HepG2 (cell line): ENCODE results near the gene RSKR. TPM values are rescaled to one million over a fixed set of nuclear protein-coding genes. Genes with fewer than 3 reads are reported as not detected.

ENCODE experiments used
- ATAC-seq: fragments of 200-7000 bp; cut with Tn5 transposase; 3 replicates; pipeline ENCODE4 v1.9.1; 2020; ENCODE audit warnings: mild to moderate bottlenecking, moderate library complexity
- BruUV-seq: library from RNA; stranded (reverse); fragments of 400-500 nt; replicated peaks from 2 replicates; lab custom pipeline; 2021; lab: Mats Ljungman, UMichigan
- CTCF ChIA-PET: fragments of 300-600 bp; formaldehyde crosslinking; extraction: SDS; loops from one replicate; lab custom pipeline; 2021; ENCODE audit warnings: low total read pairs, inconsistent platforms, low intra/inter-chr PET ratio; lab: Yijun Ruan, JAX
- POLR2A ChIA-PET: fragments of 350-600 bp; sonication (Branson Sonifier 250); formaldehyde crosslinking; loops from one replicate; lab custom pipeline; 2020; ENCODE audit warnings: antibody characterized with exemption, inconsistent platforms; lab: Yijun Ruan, JAX
- DNase-seq: peaks from one replicate; pipeline ENCODE4 v3.0.0-alpha.2; 2015; ENCODE audit warnings: low spot score
- FAIRE-seq: peaks from 3 replicates; lab custom pipeline; 2011; peaks lifted over from hg19 to GRCh38; lab: Jason Lieb, UNC
- H2AFZ ChIP-seq: one replicate; pipeline ENCODE4 v1.6.1; 2011; ENCODE audit warnings: low read length, inconsistent platforms
- H3K27ac ChIP-seq: fragments of 300-600 bp; 3 replicates; pipeline ENCODE4 v1.8.0; 2011; ENCODE audit warnings: mixed run types, mild to moderate bottlenecking, mixed read lengths, low read length, inconsistent platforms; ENCODE audit not compliant: insufficient read depth; ENCODE audit errors: extremely low read length
- H3K27me3 ChIP-seq, 2 experiments: fragments of 200-600 bp in 1 of 2; 2 replicates in 1 of 2; 3 replicates in 1 of 2; pipeline versions ENCODE4 v1.6.0 to v1.8.0; 2011; ENCODE audit warnings: low read length in 2 of 2, mild to moderate bottlenecking in 2 of 2, moderate library complexity in 2 of 2, inconsistent platforms in 1 of 2; ENCODE audit not compliant: insufficient read depth in 2 of 2, control insufficient read depth in 1 of 2
- H3K36me3 ChIP-seq, 2 experiments: fragments of 200-600 bp in 1 of 2; replicated peaks in 1 of 2; 2 replicates in 1 of 2; 3 replicates in 1 of 2; pipeline versions ENCODE4 v1.5.1 to v1.8.0; 2011; ENCODE audit warnings: low read length in 2 of 2, inconsistent platforms in 1 of 2; ENCODE audit not compliant: insufficient read depth in 2 of 2, control insufficient read depth in 1 of 2
- H3K4me1 ChIP-seq: 2 replicates; pipeline ENCODE4 v1.5.1; 2012; ENCODE audit warnings: low read length, inconsistent platforms; ENCODE audit not compliant: insufficient read depth
- H3K4me2 ChIP-seq: 2 replicates; pipeline ENCODE4 v1.6.0; 2011; ENCODE audit warnings: low read depth, low read length, inconsistent platforms
- H3K4me3 ChIP-seq, 3 experiments: fragments of 200-600 bp in 1 of 3; sonication (generic), shearing (Covaris generic) in 1 of 3; replicated peaks in 1 of 3; 2 replicates each; pipeline ENCODE4 v1.5.1; 2011 to 2016; ENCODE audit warnings: low read length in 3 of 3, inconsistent platforms in 2 of 3, low read depth in 2 of 3, mild to moderate bottlenecking in 2 of 3, control low read depth in 1 of 3, mixed read lengths in 1 of 3; ENCODE audit not compliant: insufficient read depth in 1 of 3
- H3K79me2 ChIP-seq: one replicate; pipeline ENCODE4 v1.6.1; 2011; ENCODE audit warnings: low read length, inconsistent platforms; ENCODE audit not compliant: insufficient read depth
- H3K9ac ChIP-seq: 2 replicates; pipeline ENCODE4 v1.6.0; 2011; ENCODE audit warnings: mild to moderate bottlenecking, low read depth, low read length, inconsistent platforms; ENCODE audit not compliant: insufficient read depth
- H3K9me3 ChIP-seq: 2 replicates; pipeline ENCODE4 v1.5.1; 2012; ENCODE audit warnings: mild to moderate bottlenecking, low read length
- H4K20me1 ChIP-seq: 2 replicates; pipeline ENCODE4 v1.6.0; 2011; ENCODE audit warnings: inconsistent platforms, mild to moderate bottlenecking, low read length, moderate library complexity; ENCODE audit not compliant: insufficient read depth
- GZF1 ChIP-seq: sonication (generic); formaldehyde crosslinking; IDR thresholded peaks from 2 replicates; pipeline ENCODE4 v1.5.1; 2020; ENCODE audit warnings: mild to moderate bottlenecking, missing genetic modification reagents
- NRL ChIP-seq: sonication (generic); formaldehyde crosslinking; IDR thresholded peaks from 2 replicates; pipeline ENCODE4 v1.5.0; 2020; ENCODE audit warnings: missing genetic modification reagents, mild to moderate bottlenecking, moderate library complexity, borderline replicate concordance
- ZFP41 ChIP-seq: sonication (generic); formaldehyde crosslinking; IDR thresholded peaks from 2 replicates; pipeline ENCODE4 v1.4.0; 2020; ENCODE audit warnings: mild to moderate bottlenecking, missing genetic modification reagents, borderline replicate concordance
- ZNF260 ChIP-seq: sonication (generic); formaldehyde crosslinking; IDR thresholded peaks from 2 replicates; pipeline ENCODE4 v1.4.0; 2020; ENCODE audit warnings: missing genetic modification reagents, low read depth, mild to moderate bottlenecking, borderline replicate concordance
- WGBS: methylation state at CpG from one replicate; pipeline ENCODE4 v1.1.6; 2017; ENCODE audit warnings: low lambda C conversion rate; 5-methylcytosine and 5-hydroxymethylcytosine counted together
- in situ Hi-C: cut with HindIII; loops from 2 replicates; pipeline ENCODE4 v1.10.0; 2017; ENCODE audit warnings: low pct_unique_long_range_greater_than_20kb; ENCODE audit not compliant: extremely low pct_ligation_motif_present
- intact Hi-C: fragments of 100-400 bp; cut with micrococcal nuclease; formaldehyde crosslinking; loops from one replicate; pipeline ENCODE4 v1.10.0; 2022; ENCODE audit not compliant: unreplicated experiment
- polyA plus RNA-seq, 8 experiments: library from polyadenylated mRNA; depleted of rRNA in 3 of 8; stranded (reverse) in 7 of 8; unstranded in 1 of 8; fragments of >200 nt; fragmentation: Illumina TruSeq in 4 of 8; extraction: Trizol in 4 of 8; gene quantifications; 2 replicates each; pipeline versions ENCODE4 v1.2.1 to v1.2.3, GENCODE V29; 2011 to 2016; ENCODE audit warnings: low read depth in 4 of 8, missing spikeins in 1 of 8, mixed read lengths in 1 of 8; ENCODE audit not compliant: insufficient read depth in 1 of 8
- total RNA-seq, 5 experiments: library from RNA; depleted of rRNA; stranded (reverse); fragments of >200 nt; fragmentation: Illumina TruSeq; extraction: Trizol; gene quantifications; 2 replicates each; pipeline ENCODE4 v1.2.3, GENCODE V29; 2016; ENCODE audit warnings: low read depth in 1 of 5
- TF ChIP-seq, protein P1 (sequence below): sonication (generic); formaldehyde crosslinking; IDR thresholded peaks from 2 replicates; pipeline ENCODE4 v1.5.0; 2020; ENCODE audit warnings: missing genetic modification reagents
- TF ChIP-seq, protein P2 (sequence below): sonication (generic); formaldehyde crosslinking; IDR thresholded peaks from 2 replicates; pipeline ENCODE4 v1.5.0; 2020; ENCODE audit warnings: missing genetic modification reagents
- TF ChIP-seq, protein P3 (sequence below): sonication (generic); formaldehyde crosslinking; IDR thresholded peaks from 2 replicates; pipeline ENCODE4 v1.8.1; 2022; ENCODE audit warnings: low read depth, mild to moderate bottlenecking, missing genetic modification reagents
- TF ChIP-seq, protein P4 (sequence below): sonication (generic); formaldehyde crosslinking; IDR thresholded peaks from 2 replicates; pipeline ENCODE4 v1.4.0; 2020; ENCODE audit warnings: missing genetic modification reagents
- TF ChIP-seq, protein P5 (sequence below): sonication (generic); formaldehyde crosslinking; conservative IDR thresholded peaks from 2 replicates; pipeline ENCODE4 v1.8.0; 2022; ENCODE audit warnings: low read depth, missing genetic modification reagents

Gene RSKR
- total and polyA plus RNA-seq, 2 of the 13 experiments (the other 11 are each of a cell fraction or from before 2014, with no cell fraction given): 5.0 to 10.4 TPM

DNA sequence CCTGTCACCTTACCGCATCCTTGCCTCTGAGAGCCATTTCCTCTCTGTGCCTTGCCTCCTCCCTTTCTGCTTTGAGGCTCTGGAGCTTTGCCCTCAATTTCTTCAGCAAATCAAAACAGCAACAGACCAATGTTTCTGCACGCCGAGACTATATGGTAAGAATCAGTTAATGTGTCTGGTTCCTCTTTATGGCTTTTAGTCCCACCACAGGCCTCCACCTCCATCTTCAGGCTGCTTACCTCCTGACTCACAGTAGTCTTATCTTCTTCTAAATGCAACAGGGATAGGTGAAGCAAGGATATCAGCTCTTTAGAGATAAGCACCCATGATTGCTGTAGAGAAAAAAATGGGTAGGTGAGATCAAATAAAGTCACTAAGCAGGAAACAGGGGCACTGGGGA lies 28.1 kb downstream of the RSKR start (continued):
- no peak for TF ChIP-seq ZNF260 (CRISPR knock-in tag)
- TF ChIP-seq GZF1 (CRISPR knock-in tag): no peak

DNA sequence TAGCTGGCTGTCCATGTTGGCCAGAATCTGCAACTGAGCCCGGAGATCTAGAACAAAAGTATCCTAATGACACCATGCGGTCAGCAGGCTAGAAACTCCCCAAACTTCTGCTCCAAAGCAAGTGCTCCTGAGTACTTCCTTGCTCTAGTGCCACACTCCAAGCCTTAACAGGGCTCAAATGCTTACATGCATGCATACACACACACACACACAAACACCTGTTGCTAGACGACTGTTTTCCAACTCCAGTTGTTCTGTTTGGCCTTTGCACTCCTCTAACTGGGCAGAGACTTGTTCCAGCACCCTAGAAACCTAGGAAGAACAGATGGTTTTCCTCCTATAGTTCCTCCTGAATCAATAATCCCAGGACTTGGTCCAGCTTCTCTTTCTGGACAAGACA lies 29.6 kb downstream of the RSKR start:
- CTCF ChIA-PET: no interaction called here
- in situ Hi-C loops: no loop called here
- peaks cover 42 to 76% of the 10 kb centered on the region in 2 experiments for H3K36me3 ChIP-seq
- TF ChIP-seq, protein P1, sequence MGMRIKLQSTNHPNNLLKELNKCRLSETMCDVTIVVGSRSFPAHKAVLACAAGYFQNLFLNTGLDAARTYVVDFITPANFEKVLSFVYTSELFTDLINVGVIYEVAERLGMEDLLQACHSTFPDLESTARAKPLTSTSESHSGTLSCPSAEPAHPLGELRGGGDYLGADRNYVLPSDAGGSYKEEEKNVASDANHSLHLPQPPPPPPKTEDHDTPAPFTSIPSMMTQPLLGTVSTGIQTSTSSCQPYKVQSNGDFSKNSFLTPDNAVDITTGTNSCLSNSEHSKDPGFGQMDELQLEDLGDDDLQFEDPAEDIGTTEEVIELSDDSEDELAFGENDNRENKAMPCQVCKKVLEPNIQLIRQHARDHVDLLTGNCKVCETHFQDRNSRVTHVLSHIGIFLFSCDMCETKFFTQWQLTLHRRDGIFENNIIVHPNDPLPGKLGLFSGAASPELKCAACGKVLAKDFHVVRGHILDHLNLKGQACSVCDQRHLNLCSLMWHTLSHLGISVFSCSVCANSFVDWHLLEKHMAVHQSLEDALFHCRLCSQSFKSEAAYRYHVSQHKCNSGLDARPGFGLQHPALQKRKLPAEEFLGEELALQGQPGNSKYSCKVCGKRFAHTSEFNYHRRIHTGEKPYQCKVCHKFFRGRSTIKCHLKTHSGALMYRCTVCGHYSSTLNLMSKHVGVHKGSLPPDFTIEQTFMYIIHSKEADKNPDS: no peak
- TF ChIP-seq, protein P2, sequence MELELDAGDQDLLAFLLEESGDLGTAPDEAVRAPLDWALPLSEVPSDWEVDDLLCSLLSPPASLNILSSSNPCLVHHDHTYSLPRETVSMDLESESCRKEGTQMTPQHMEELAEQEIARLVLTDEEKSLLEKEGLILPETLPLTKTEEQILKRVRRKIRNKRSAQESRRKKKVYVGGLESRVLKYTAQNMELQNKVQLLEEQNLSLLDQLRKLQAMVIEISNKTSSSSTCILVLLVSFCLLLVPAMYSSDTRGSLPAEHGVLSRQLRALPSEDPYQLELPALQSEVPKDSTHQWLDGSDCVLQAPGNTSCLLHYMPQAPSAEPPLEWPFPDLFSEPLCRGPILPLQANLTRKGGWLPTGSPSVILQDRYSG (CRISPR knock-in tag): no peak
- TF ChIP-seq, protein P3, sequence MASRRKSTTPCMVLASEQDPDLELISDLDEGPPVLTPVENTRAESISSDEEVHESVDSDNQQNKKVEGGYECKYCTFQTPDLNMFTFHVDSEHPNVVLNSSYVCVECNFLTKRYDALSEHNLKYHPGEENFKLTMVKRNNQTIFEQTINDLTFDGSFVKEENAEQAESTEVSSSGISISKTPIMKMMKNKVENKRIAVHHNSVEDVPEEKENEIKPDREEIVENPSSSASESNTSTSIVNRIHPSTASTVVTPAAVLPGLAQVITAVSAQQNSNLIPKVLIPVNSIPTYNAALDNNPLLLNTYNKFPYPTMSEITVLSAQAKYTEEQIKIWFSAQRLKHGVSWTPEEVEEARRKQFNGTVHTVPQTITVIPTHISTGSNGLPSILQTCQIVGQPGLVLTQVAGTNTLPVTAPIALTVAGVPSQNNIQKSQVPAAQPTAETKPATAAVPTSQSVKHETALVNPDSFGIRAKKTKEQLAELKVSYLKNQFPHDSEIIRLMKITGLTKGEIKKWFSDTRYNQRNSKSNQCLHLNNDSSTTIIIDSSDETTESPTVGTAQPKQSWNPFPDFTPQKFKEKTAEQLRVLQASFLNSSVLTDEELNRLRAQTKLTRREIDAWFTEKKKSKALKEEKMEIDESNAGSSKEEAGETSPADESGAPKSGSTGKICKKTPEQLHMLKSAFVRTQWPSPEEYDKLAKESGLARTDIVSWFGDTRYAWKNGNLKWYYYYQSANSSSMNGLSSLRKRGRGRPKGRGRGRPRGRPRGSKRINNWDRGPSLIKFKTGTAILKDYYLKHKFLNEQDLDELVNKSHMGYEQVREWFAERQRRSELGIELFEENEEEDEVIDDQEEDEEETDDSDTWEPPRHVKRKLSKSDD (CRISPR knock-in tag): no peak
- TF ChIP-seq NRL (CRISPR knock-in tag): no peak
- TF ChIP-seq, protein P4, sequence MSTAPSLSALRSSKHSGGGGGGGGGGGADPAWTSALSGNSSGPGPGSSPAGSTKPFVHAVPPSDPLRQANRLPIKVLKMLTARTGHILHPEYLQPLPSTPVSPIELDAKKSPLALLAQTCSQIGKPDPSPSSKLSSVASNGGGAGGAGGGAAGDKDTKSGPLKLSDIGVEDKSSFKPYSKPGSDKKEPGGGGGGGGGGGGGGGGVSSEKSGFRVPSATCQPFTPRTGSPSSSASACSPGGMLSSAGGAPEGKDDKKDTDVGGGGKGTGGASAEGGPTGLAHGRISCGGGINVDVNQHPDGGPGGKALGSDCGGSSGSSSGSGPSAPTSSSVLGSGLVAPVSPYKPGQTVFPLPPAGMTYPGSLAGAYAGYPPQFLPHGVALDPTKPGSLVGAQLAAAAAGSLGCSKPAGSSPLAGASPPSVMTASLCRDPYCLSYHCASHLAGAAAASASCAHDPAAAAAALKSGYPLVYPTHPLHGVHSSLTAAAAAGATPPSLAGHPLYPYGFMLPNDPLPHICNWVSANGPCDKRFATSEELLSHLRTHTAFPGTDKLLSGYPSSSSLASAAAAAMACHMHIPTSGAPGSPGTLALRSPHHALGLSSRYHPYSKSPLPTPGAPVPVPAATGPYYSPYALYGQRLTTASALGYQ (CRISPR knock-in tag): no peak
- TF ChIP-seq, protein P5, sequence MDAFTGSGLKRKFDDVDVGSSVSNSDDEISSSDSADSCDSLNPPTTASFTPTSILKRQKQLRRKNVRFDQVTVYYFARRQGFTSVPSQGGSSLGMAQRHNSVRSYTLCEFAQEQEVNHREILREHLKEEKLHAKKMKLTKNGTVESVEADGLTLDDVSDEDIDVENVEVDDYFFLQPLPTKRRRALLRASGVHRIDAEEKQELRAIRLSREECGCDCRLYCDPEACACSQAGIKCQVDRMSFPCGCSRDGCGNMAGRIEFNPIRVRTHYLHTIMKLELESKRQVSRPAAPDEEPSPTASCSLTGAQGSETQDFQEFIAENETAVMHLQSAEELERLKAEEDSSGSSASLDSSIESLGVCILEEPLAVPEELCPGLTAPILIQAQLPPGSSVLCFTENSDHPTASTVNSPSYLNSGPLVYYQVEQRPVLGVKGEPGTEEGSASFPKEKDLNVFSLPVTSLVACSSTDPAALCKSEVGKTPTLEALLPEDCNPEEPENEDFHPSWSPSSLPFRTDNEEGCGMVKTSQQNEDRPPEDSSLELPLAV: no peak
- no peak for TF ChIP-seq ZFP41 (CRISPR knock-in tag)

More for the DNA sequence above, 29.6 kb downstream of the RSKR start:
- Histone ChIP-seq H2AFZ (no peak overlapping the region), H3K4me2 (no peak overlapping the region), H3K9ac (no peak overlapping the region), H3K4me1 (no peaks in the 10 kb centered on the region), H3K9me3 (no peaks in the 10 kb centered on the region), H3K27ac (no peak overlapping the region), H3K79me2 (no peaks in the 10 kb centered on the region), H4K20me1 (no peaks in the 10 kb centered on the region), H3K27me3 (no peaks in the 10 kb centered on the region), H3K4me3 (no peak overlapping the region)
- FAIRE-seq: no peak
- no TSS peak for BruUV-seq
- POLR2A ChIA-PET: no interaction called here
- DNase-seq: no peak
- no peak for ATAC-seq
- WGBS: 88% methylated on average over 1 of the region's 3 CpGs
- intact Hi-C loops: no loop called here
